ENCODE measurements around the gene TMEM132D.

TMEM132D gene

GRCh38 chr12:129563266-129563665 is 340.6 kb downstream of the TMEM132D start:
- no peak for DNase-seq (ENCODE audit: extremely low read depth, low read depth)

GRCh38 chr12:129561304-129561703 is 342.5 kb downstream of the TMEM132D start:
- DNase-seq (ENCODE audit: extremely low read depth, low read depth), result no peak
- no peak for TF ChIP-seq CTCF (IDR thresholded peaks at IDR 0.05; ENCODE audit: low read depth, low read length)

More at GRCh38 chr12:129563266-129563665, 340.6 kb downstream of the TMEM132D start:
- no peak for TF ChIP-seq CTCF (IDR thresholded peaks at IDR 0.05; ENCODE audit: low read depth, low read length)

- DNase-seq (ENCODE audit: extremely low read depth, low read depth), result no peak
- TF ChIP-seq CTCF (IDR thresholded peaks at IDR 0.05; ENCODE audit: low read depth, low read length), result no peak
Measured at GRCh38 chr12:129559776-129560175, 344.0 kb downstream of the TMEM132D start.

- TF ChIP-seq CTCF (IDR thresholded peaks at IDR 0.05; ENCODE audit: low read depth, low read length), result no peak
- DNase-seq (ENCODE audit: extremely low read depth, low read depth), result no peak
Measured at GRCh38 chr12:129558036-129558435, 345.8 kb downstream of the TMEM132D start.

GRCh38 chr12:129556082-129556481 is 347.7 kb downstream of the TMEM132D start:
- TF ChIP-seq CTCF (IDR thresholded peaks at IDR 0.05; ENCODE audit: low read depth, low read length), result no peak

GRCh38 chr12:129552996-129553750 is 350.7 kb downstream of the TMEM132D start:
- no peak for DNase-seq (ENCODE audit: extremely low read depth, low read depth)
- no peak for TF ChIP-seq CTCF (IDR thresholded peaks at IDR 0.05; ENCODE audit: low read depth, low read length)

More at GRCh38 chr12:129556082-129556481, 347.7 kb downstream of the TMEM132D start:
- DNase-seq (ENCODE audit: extremely low read depth, low read depth), result no peak

- DNase-seq (ENCODE audit: extremely low read depth, low read depth), result no peak
- TF ChIP-seq CTCF (IDR thresholded peaks at IDR 0.05; ENCODE audit: low read depth, low read length), result no peak
Measured at GRCh38 chr12:129551441-129551840, 352.4 kb downstream of the TMEM132D start.
